GM12878 (cell line): ENCODE data around the gene DCBLD1. TPM values are rescaled to one million over a fixed set of nuclear protein-coding genes. Genes with fewer than 3 reads are reported as not detected.

ENCODE experiments used
- ATAC-seq: fragments of 200-7000 bp; cut with Tn5 transposase; 3 replicates; pipeline ENCODE4 v1.9.1; 2020; ENCODE audit warnings: mild to moderate bottlenecking, moderate library complexity
- BruUV-seq: library from RNA; stranded (reverse); fragments of 400-500 nt; replicated peaks from 2 replicates; lab custom pipeline; 2021; lab: Mats Ljungman, UMichigan
- CTCF ChIA-PET: fragments of 300-600 bp; sonication (Branson Sonifier 250); formaldehyde crosslinking; extraction: SDS; loops from one replicate; lab custom pipeline; 2021; ENCODE audit warnings: inconsistent platforms; lab: Yijun Ruan, JAX
- POLR2A ChIA-PET: fragments of 350-600 bp; formaldehyde crosslinking; extraction: SDS; loops from one replicate; lab custom pipeline; 2021; ENCODE audit warnings: inconsistent platforms; lab: Charles Lee
- RAD21 ChIA-PET: fragments of 300-600 bp; sonication (Branson Sonifier 250); formaldehyde crosslinking; loops from one replicate; lab custom pipeline; 2023; ENCODE audit warnings: antibody characterized with exemption; ENCODE audit not compliant: unreplicated experiment; lab: Charles Lee
- SMC1A ChIA-PET: fragments of 300-600 bp; sonication (Branson Sonifier 250); formaldehyde crosslinking; loops from one replicate; lab custom pipeline; 2023; ENCODE audit not compliant: unreplicated experiment, uncharacterized antibody; lab: Charles Lee
- DNase-seq: peaks from one replicate; pipeline ENCODE4 v3.0.0-alpha.2; 2011; ENCODE audit warnings: low read depth, low spot score
- FAIRE-seq: peaks from 3 replicates; lab custom pipeline; 2011; peaks lifted over from hg19 to GRCh38; lab: Jason Lieb, UNC
- H2AFZ ChIP-seq: 2 replicates; pipeline ENCODE4 v1.6.0; 2011; ENCODE audit warnings: low read depth, low read length, control low read depth; ENCODE audit not compliant: control insufficient read depth
- H3K27ac ChIP-seq: 2 replicates; pipeline ENCODE4 v1.5.1; 2011; ENCODE audit warnings: control low read depth; ENCODE audit not compliant: control insufficient read depth, insufficient read depth
- H3K27me3 ChIP-seq, 2 experiments: replicated peaks in 1 of 2; 2 replicates each; pipeline versions ENCODE4 v1.6.0 to v1.6.1; 2011; ENCODE audit warnings: low read length in 1 of 2; ENCODE audit not compliant: control insufficient read depth in 2 of 2, insufficient read depth in 2 of 2
- H3K36me3 ChIP-seq, 2 experiments: 2 replicates each; pipeline ENCODE4 v1.5.1; 2011; ENCODE audit warnings: low read length in 1 of 2; ENCODE audit not compliant: control insufficient read depth in 2 of 2, insufficient read depth in 2 of 2
- H3K4me1 ChIP-seq: 2 replicates; pipeline ENCODE4 v1.6.1; 2011; ENCODE audit warnings: mild to moderate bottlenecking, low read length, moderate library complexity, mixed read lengths; ENCODE audit not compliant: control insufficient read depth, insufficient read depth
- H3K4me2 ChIP-seq: 2 replicates; pipeline ENCODE4 v1.6.0; 2011; ENCODE audit warnings: control low read depth; ENCODE audit not compliant: control insufficient read depth, insufficient read depth
- H3K4me3 ChIP-seq: fragments of 200-600 bp; sonication (generic); 2 replicates; pipeline ENCODE4 v1.5.1; 2016
- H3K79me2 ChIP-seq: 2 replicates; pipeline ENCODE4 v1.6.0; 2011; ENCODE audit warnings: low read length; ENCODE audit not compliant: control insufficient read depth, insufficient read depth
- H3K9ac ChIP-seq: 2 replicates; pipeline ENCODE4 v1.8.0; 2011; ENCODE audit warnings: low read length, control low read depth, mixed read lengths; ENCODE audit not compliant: control insufficient read depth, insufficient read depth
- H3K9me3 ChIP-seq: replicated peaks from 3 replicates; pipeline ENCODE4 v1.5.1; 2011; ENCODE audit warnings: mild to moderate bottlenecking, low read length; ENCODE audit not compliant: control insufficient read depth, insufficient read depth
- H4K20me1 ChIP-seq: 2 replicates; pipeline ENCODE4 v1.6.0; 2011; ENCODE audit not compliant: control insufficient read depth, insufficient read depth
- DPF2 ChIP-seq: fragments of 450-650 bp; IDR thresholded peaks from 2 replicates; pipeline ENCODE4 v1.6.1; 2017; ENCODE audit warnings: mild to moderate bottlenecking
- EED ChIP-seq: sonication (generic); IDR thresholded peaks from 2 replicates; pipeline ENCODE4 v1.6.1; 2016; ENCODE audit warnings: antibody characterized with exemption, low read depth
- NFYB ChIP-seq: IDR thresholded peaks from 2 replicates; pipeline ENCODE4 v1.6.1; 2011; ENCODE audit warnings: low read depth, mild to moderate bottlenecking, low read length, improper control_type of control experiment, moderate library complexity; ENCODE audit not compliant: insufficient read depth
- NR2C1 ChIP-seq: fragments of 450-650 bp; IDR thresholded peaks from 2 replicates; pipeline ENCODE4 v1.6.1; 2017; ENCODE audit warnings: antibody characterized with exemption, mild to moderate bottlenecking, moderate library complexity
- PKNOX1 ChIP-seq: fragments of 450-650 bp; IDR thresholded peaks from 2 replicates; pipeline ENCODE4 v1.6.1; 2016; ENCODE audit warnings: mild to moderate bottlenecking
- POLR2AphosphoS5 ChIP-seq: IDR thresholded peaks from 2 replicates; pipeline ENCODE4 v1.6.1; 2011; ENCODE audit warnings: mild to moderate bottlenecking, low read length, inconsistent platforms
- RELB ChIP-seq: fragments of 450-650 bp; IDR thresholded peaks from 2 replicates; pipeline ENCODE4 v1.6.1; 2017; ENCODE audit warnings: low read depth, mild to moderate bottlenecking, moderate library complexity
- REST ChIP-seq: IDR thresholded peaks from 2 replicates; pipeline ENCODE4 v1.6.1; 2012; ENCODE audit warnings: mild to moderate bottlenecking, low read depth, low read length
- SREBF1 ChIP-seq: IDR thresholded peaks from 2 replicates; pipeline ENCODE4 v1.6.1; 2012; ENCODE audit warnings: mild to moderate bottlenecking, low read length
- TCF12 ChIP-seq: IDR thresholded peaks from 2 replicates; pipeline ENCODE4 v1.6.1; 2011; ENCODE audit warnings: low read depth, mild to moderate bottlenecking, low read length
- USF2 ChIP-seq: IDR thresholded peaks from 2 replicates; pipeline ENCODE4 v1.6.1; 2011; ENCODE audit warnings: low read depth, low read length, improper control_type of control experiment, borderline replicate concordance
- WRNIP1 ChIP-seq: IDR thresholded peaks from 2 replicates; pipeline ENCODE4 v1.6.1; 2011; ENCODE audit warnings: low read depth, low read length, improper control_type of control experiment, borderline replicate concordance
- ZBED1 ChIP-seq: IDR thresholded peaks from 2 replicates; pipeline ENCODE4 v1.6.1; 2016; ENCODE audit warnings: borderline replicate concordance
- WGBS: methylation state at CpG from one replicate; pipeline ENCODE4 v1.1.6; 2016; ENCODE audit warnings: low lambda C conversion rate; ENCODE audit not compliant: insufficient replicate concordance, insufficient coverage; ENCODE audit errors: missing lambda C conversion rate; 5-methylcytosine and 5-hydroxymethylcytosine counted together
- in situ Hi-C: fragments of 300-500 bp; cut with MboI; formaldehyde crosslinking; loops from 9 replicates; pipeline ENCODE4 v1.14.3; 2018; ENCODE audit warnings: mixed read lengths
- intact Hi-C: fragments of 100-400 bp; cut with micrococcal nuclease; formaldehyde crosslinking; loops from one replicate; pipeline ENCODE4 v1.14.2; 2022; ENCODE audit not compliant: unreplicated experiment
- polyA plus RNA-seq, 11 experiments: library from polyadenylated mRNA; depleted of rRNA in 4 of 11; unstranded in 6 of 11; stranded (reverse) in 5 of 11; fragments of >200 nt; fragmentation: Nextera tagmentation in 4 of 11; fragmentation: Illumina TruSeq in 1 of 11; extraction: Ambion mirVana in 4 of 11; extraction: Trizol in 1 of 11; gene quantifications; 1 replicate in 1 of 11; 2 replicates in 10 of 11; pipeline versions ENCODE4 v1.2.1 to v1.2.3, GENCODE V29; 2011 to 2016; ENCODE audit warnings: inconsistent platforms in 2 of 11, missing spikeins in 2 of 11, low read depth in 1 of 11
- total RNA-seq, 4 experiments: library from RNA; depleted of rRNA in 3 of 4; stranded (reverse); fragments of >200 nt in 3 of 4; fragmentation: Illumina TruSeq in 1 of 4; extraction: Trizol in 1 of 4; gene quantifications; 2 replicates each; pipeline versions ENCODE4 v1.2.1 to v1.2.3, GENCODE V29; 2013 to 2021

Gene DCBLD1
- total and polyA plus RNA-seq, 10 of the 15 experiments (the other 5 are each of a cell fraction or from before 2014, with no cell fraction given): 0.92 to 9.2 (median 8.3) TPM

- H2AFZ ChIP-seq: no peak overlapping the region
- no peak for TF ChIP-seq WRNIP1
- TF ChIP-seq TCF12: no peak
- no peak for TF ChIP-seq EED
- TF ChIP-seq DPF2: no peak
- TF ChIP-seq NFYB: no peak
- no peak for TF ChIP-seq SREBF1
- TF ChIP-seq ZBED1: no peak
- no peak for TF ChIP-seq NR2C1
- TF ChIP-seq POLR2AphosphoS5: no peak
- no peak for TF ChIP-seq USF2
- TF ChIP-seq REST: no peak
- no peak for TF ChIP-seq RELB
- no peak for TF ChIP-seq PKNOX1
Measured at GRCh38 chr6:117550078-117550600, 67.7 kb downstream of the DCBLD1 start.

More at GRCh38 chr6:117550078-117550600, 67.7 kb downstream of the DCBLD1 start:
- intact Hi-C loops: loop anchor here (10.0 kb wide), 1 partner anchor 285 kb away; no protein-coding TSS in a partner anchor
- no peak overlapping the region for H3K27ac ChIP-seq
- ChIA-PET SMC1A (interaction anchor here (0.8 to 1.8 kb wide), 7 partner anchors 9 to 75 kb away, joined by 3 to 5 read pairs (median 3); no protein-coding TSS in a partner anchor), RAD21 (interaction anchor here (1.0 to 2.8 kb wide), 4 partner anchors 57 to 100 kb away, joined by 4 to 12 read pairs (median 5); no protein-coding TSS in a partner anchor), POLR2A (no interaction called here), CTCF (interaction anchor here (0.7 to 14.8 kb wide), 8 partner anchors 37 to 205 kb away, joined by 3 to 223 read pairs (median 4); partner anchors contain the start of gene DCBLD1)
- 97% methylated on average over 3 of the region's 3 CpGs for WGBS
- in situ Hi-C loops: loop anchor here (5.0 to 10.0 kb wide), 2 partner anchors 103 to 195 kb away; no protein-coding TSS in a partner anchor
- DNase-seq: no peak
- H3K79me2 ChIP-seq: no peaks in the 10 kb centered on the region
- no peak for FAIRE-seq
- H4K20me1 ChIP-seq: no peaks in the 10 kb centered on the region
- no peaks in the 10 kb centered on the region for H3K9me3 ChIP-seq
- BruUV-seq: no TSS peak
- no peak for ATAC-seq
- H3K4me1 ChIP-seq: peaks cover 16% of the 10 kb centered on the region
- no peaks in the 10 kb centered on the region for H3K27me3 ChIP-seq
- H3K4me2 ChIP-seq: no peak overlapping the region
- no peak overlapping the region for H3K9ac ChIP-seq
- no peak overlapping the region for H3K4me3 ChIP-seq
- no peaks in the 10 kb centered on the region; a peak in 2 of 4 replicates for H3K36me3 ChIP-seq
